T-helper 9 cell (primary cell): ENCODE measurements around the gene MPV17.

Experiments used
- DNase-seq: peaks from one replicate; pipeline ENCODE4 v3.0.0-alpha.2; 2020

Gene MPV17

GRCh38 chr2:27264253-27264752 is 58.6 kb downstream of the MPV17 start:
- no peak for DNase-seq

- DNase-seq = no peak
These were observed 59.3 kb downstream of the MPV17 start for GRCh38 chr2:27263287-27264252.

GRCh38 chr2:27262379-27263286 is 60.3 kb downstream of the MPV17 start, which contains the start of gene SLC30A3:
Gene SLC30A3 (minus strand): TSS chr2:27263047. CDS start chr2:27262906, 141 bp downstream.
- peak; percentile 62 for DNase-seq

- no peak for DNase-seq
These were observed 61.0 kb downstream of the MPV17 start for GRCh38 chr2:27261926-27262298.

- no peak for DNase-seq
These were observed 61.5 kb downstream of the MPV17 start for GRCh38 chr2:27261241-27261925.
